SK-N-SH treated with all-trans-retinoic acid at 6 μM for 48 hours (cell line): ENCODE measurements around the gene LZTR1.

ENCODE experiments used
- ATAC-seq: fragments of 200-7000 bp; cut with Tn5 transposase; 3 replicates; pipeline ENCODE4 v1.9.1; 2020; ENCODE audit warnings: mild to moderate bottlenecking, moderate library complexity
- ARNTL ChIP-seq: fragments of 450-650 bp; formaldehyde crosslinking; IDR thresholded peaks from 2 replicates; pipeline ENCODE4 v1.5.0; 2020; ENCODE audit warnings: low read depth, mild to moderate bottlenecking, moderate library complexity, borderline replicate concordance
- BACH2 ChIP-seq: fragments of 250-450 bp; sonication (Bioruptor Pico); IDR thresholded peaks from 2 replicates; pipeline ENCODE4 v1.9.0; 2021; ENCODE audit warnings: mild to moderate bottlenecking, borderline replicate concordance
- CSDC2 ChIP-seq: fragments of 250-450 bp; sonication (Bioruptor Pico); IDR thresholded peaks from 2 replicates; pipeline ENCODE4 v1.5.0; 2020; ENCODE audit warnings: mild to moderate bottlenecking, moderate library complexity
- ESRRG ChIP-seq: fragments of 250-450 bp; sonication (Bioruptor Pico); IDR thresholded peaks from 2 replicates; pipeline ENCODE4 v1.6.1; 2021; ENCODE audit warnings: mild to moderate bottlenecking
- GLIS3 ChIP-seq: fragments of 250-450 bp; sonication (Bioruptor Pico); IDR thresholded peaks from 2 replicates; pipeline ENCODE4 v1.5.0; 2020; ENCODE audit warnings: mild to moderate bottlenecking, moderate library complexity
- ISL1 ChIP-seq: fragments of 250-450 bp; sonication (Bioruptor Pico); IDR thresholded peaks from 2 replicates; pipeline ENCODE4 v2.1.2; 2022; ENCODE audit warnings: mild to moderate bottlenecking, moderate library complexity
- PPARA ChIP-seq: fragments of 250-450 bp; sonication (Bioruptor Pico); IDR thresholded peaks from 2 replicates; pipeline ENCODE4 v1.5.0; 2020; ENCODE audit warnings: mild to moderate bottlenecking, borderline replicate concordance
- RARB ChIP-seq: fragments of 250-450 bp; sonication (Bioruptor Pico); IDR thresholded peaks from 2 replicates; pipeline ENCODE4 v1.8.0; 2021; ENCODE audit warnings: mild to moderate bottlenecking, moderate library complexity
- SNAI2 ChIP-seq: fragments of 250-450 bp; sonication (Bioruptor Pico); IDR thresholded peaks from 2 replicates; pipeline ENCODE4 v1.5.0; 2020; ENCODE audit warnings: mild to moderate bottlenecking, moderate library complexity
- TCF4 ChIP-seq: fragments of 250-450 bp; sonication (Bioruptor Pico); IDR thresholded peaks from 2 replicates; pipeline ENCODE4 v1.8.0; 2021; ENCODE audit warnings: mild to moderate bottlenecking, moderate library complexity, borderline replicate concordance
- TOX ChIP-seq: fragments of 250-450 bp; sonication (Bioruptor Pico); IDR thresholded peaks from 2 replicates; pipeline ENCODE4 v1.8.0; 2021; ENCODE audit warnings: mild to moderate bottlenecking, moderate library complexity, borderline replicate concordance
- ZC3H10 ChIP-seq: fragments of 250-450 bp; sonication (Bioruptor Pico); IDR thresholded peaks from 2 replicates; pipeline ENCODE4 v1.5.1; 2021; ENCODE audit warnings: mild to moderate bottlenecking, moderate library complexity
- ZFP3 ChIP-seq: fragments of 250-450 bp; sonication (Bioruptor Pico); IDR thresholded peaks from 2 replicates; pipeline ENCODE4 v1.5.0; 2020; ENCODE audit warnings: mild to moderate bottlenecking, moderate library complexity
- ZFP30 ChIP-seq: fragments of 450-650 bp; formaldehyde crosslinking; IDR thresholded peaks from 2 replicates; pipeline ENCODE4 v1.5.0; 2022; ENCODE audit warnings: mild to moderate bottlenecking, moderate library complexity
- ZNF565 ChIP-seq: fragments of 450-650 bp; formaldehyde crosslinking; conservative IDR thresholded peaks from 2 replicates; pipeline ENCODE4 v1.5.0; 2020; ENCODE audit warnings: low read depth, mild to moderate bottlenecking, moderate library complexity
- ZNF70 ChIP-seq: fragments of 450-650 bp; formaldehyde crosslinking; IDR thresholded peaks from 2 replicates; pipeline ENCODE4 v1.5.0; 2020; ENCODE audit warnings: mild to moderate bottlenecking, moderate library complexity
- TF ChIP-seq, protein P1 (sequence below): fragments of 250-450 bp; sonication (Bioruptor Pico); IDR thresholded peaks from 2 replicates; pipeline ENCODE4 v1.8.0; 2021; ENCODE audit warnings: low read depth, mild to moderate bottlenecking, moderate library complexity, borderline replicate concordance
- TF ChIP-seq, protein P2 (sequence below): fragments of 250-450 bp; sonication (Bioruptor Pico); IDR thresholded peaks from 2 replicates; pipeline ENCODE4 v1.5.0; 2020; ENCODE audit warnings: mild to moderate bottlenecking, moderate library complexity
- TF ChIP-seq, protein P3 (sequence below): fragments of 250-450 bp; sonication (Bioruptor Pico); IDR thresholded peaks from 2 replicates; pipeline ENCODE4 v1.5.1; 2021; ENCODE audit warnings: mild to moderate bottlenecking, moderate library complexity
- TF ChIP-seq, protein P4 (sequence below): fragments of 250-450 bp; sonication (Bioruptor Pico); IDR thresholded peaks from 2 replicates; pipeline ENCODE4 v1.8.0; 2020; ENCODE audit warnings: mild to moderate bottlenecking, moderate library complexity, borderline replicate concordance

The LZTR1 gene

DNA sequence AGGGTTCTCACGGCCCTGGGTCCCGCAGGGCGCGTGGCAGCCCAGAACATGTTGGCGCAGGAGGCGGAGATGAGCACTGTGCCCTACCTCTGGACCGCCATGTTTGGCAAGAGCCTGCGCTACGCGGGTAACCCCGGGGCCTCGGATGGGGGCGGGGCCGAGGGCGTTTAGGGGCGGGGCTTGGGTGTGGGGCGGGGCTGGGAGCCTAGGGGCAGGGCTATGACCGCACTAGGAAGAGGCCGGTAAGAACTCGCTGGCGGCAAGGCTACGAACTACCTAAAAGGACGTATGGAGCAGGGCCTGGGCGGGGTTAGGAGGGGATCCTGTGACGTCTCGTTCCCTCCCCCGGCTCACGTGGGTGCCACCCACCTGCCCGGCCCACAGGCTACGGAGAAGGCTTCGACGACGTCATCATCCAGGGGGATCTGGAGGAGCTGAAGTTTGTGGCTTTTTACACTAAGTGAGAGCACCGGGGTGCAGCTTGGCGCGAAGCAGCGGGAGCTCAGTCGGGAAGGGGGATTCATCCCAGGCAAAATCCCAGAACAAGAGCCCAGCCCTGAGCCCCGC, 2.8 kb upstream of the LZTR1 start (continued):
- TF ChIP-seq, protein P1, sequence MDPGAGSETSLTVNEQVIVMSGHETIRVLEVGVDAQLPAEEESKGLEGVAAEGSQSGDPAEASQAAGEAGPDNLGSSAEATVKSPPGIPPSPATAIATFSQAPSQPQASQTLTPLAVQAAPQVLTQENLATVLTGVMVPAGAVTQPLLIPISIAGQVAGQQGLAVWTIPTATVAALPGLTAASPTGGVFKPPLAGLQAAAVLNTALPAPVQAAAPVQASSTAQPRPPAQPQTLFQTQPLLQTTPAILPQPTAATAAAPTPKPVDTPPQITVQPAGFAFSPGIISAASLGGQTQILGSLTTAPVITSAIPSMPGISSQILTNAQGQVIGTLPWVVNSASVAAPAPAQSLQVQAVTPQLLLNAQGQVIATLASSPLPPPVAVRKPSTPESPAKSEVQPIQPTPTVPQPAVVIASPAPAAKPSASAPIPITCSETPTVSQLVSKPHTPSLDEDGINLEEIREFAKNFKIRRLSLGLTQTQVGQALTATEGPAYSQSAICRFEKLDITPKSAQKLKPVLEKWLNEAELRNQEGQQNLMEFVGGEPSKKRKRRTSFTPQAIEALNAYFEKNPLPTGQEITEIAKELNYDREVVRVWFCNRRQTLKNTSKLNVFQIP (CRISPR knock-in tag): no peak

DNA sequence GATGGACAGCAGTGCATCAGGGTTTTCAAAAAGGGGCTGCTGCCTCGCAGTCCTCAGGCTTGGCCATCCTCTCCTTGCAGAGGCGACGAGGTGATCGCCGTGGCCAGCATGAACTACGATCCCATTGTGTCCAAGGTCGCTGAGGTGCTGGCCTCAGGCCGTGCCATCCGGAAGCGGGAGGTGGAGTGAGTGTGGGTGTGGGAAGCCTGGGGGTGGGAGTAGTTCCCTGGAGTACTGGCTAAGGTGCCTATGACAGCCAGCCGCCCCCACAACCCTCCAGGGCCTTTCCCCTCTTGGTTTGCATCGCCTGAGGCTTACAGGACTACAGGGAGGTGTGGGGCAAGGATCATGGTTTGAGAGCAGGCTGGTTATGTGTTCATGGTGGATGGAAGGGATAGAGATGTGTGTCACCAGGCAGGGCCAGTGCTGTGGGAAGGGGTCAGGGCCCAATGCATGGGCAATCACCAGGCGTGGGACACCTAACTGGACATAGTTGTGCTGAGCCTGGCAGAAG, 2.1 kb upstream of the LZTR1 start:
- ATAC-seq: no peak
- no peak for TF ChIP-seq ZNF70 (CRISPR knock-in tag)
- TF ChIP-seq BACH2: no peak
- no peak for TF ChIP-seq ZNF565 (CRISPR knock-in tag)
- TF ChIP-seq, protein P2, sequence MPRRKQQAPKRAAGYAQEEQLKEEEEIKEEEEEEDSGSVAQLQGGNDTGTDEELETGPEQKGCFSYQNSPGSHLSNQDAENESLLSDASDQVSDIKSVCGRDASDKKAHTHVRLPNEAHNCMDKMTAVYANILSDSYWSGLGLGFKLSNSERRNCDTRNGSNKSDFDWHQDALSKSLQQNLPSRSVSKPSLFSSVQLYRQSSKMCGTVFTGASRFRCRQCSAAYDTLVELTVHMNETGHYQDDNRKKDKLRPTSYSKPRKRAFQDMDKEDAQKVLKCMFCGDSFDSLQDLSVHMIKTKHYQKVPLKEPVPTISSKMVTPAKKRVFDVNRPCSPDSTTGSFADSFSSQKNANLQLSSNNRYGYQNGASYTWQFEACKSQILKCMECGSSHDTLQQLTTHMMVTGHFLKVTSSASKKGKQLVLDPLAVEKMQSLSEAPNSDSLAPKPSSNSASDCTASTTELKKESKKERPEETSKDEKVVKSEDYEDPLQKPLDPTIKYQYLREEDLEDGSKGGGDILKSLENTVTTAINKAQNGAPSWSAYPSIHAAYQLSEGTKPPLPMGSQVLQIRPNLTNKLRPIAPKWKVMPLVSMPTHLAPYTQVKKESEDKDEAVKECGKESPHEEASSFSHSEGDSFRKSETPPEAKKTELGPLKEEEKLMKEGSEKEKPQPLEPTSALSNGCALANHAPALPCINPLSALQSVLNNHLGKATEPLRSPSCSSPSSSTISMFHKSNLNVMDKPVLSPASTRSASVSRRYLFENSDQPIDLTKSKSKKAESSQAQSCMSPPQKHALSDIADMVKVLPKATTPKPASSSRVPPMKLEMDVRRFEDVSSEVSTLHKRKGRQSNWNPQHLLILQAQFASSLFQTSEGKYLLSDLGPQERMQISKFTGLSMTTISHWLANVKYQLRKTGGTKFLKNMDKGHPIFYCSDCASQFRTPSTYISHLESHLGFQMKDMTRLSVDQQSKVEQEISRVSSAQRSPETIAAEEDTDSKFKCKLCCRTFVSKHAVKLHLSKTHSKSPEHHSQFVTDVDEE (CRISPR knock-in tag): no peak
- no peak for TF ChIP-seq TOX
- TF ChIP-seq ZFP3: no peak
- no peak for TF ChIP-seq PPARA (CRISPR knock-in tag)
- no peak for TF ChIP-seq ZFP30
- no peak for TF ChIP-seq ARNTL (CRISPR knock-in tag)
- TF ChIP-seq RARB: no peak
- no peak for TF ChIP-seq SNAI2 (CRISPR knock-in tag)

DNA sequence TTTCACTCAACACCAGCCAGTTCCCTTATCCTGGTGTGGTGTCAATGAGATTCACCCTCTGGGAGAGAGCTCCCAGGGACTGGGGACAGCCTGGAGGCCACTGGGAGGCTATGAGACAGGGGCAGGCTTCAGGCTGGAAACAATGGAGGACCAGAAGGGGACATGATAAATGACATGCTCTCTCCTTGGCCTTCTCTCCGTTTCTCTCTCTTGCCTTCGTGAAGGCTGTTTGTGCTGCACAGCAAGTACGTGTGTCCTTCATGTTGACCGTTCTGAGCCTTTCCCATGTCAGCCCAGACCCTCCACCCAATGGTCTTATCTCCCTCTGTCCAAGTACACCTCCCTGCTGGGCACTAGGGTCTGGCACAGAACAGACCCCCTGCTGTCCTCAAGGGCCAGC, 1.6 kb upstream of the LZTR1 start:
- TF ChIP-seq, protein P1 (CRISPR knock-in tag): no peak
- TF ChIP-seq ZC3H10 (CRISPR knock-in tag): no peak
- no peak for TF ChIP-seq PPARA (CRISPR knock-in tag)
- TF ChIP-seq ISL1 (CRISPR knock-in tag): no peak
- TF ChIP-seq CSDC2 (CRISPR knock-in tag): no peak
- no peak for TF ChIP-seq BACH2
- no peak for TF ChIP-seq ZFP30
- TF ChIP-seq TCF4: no peak
- no peak for ATAC-seq

DNA sequence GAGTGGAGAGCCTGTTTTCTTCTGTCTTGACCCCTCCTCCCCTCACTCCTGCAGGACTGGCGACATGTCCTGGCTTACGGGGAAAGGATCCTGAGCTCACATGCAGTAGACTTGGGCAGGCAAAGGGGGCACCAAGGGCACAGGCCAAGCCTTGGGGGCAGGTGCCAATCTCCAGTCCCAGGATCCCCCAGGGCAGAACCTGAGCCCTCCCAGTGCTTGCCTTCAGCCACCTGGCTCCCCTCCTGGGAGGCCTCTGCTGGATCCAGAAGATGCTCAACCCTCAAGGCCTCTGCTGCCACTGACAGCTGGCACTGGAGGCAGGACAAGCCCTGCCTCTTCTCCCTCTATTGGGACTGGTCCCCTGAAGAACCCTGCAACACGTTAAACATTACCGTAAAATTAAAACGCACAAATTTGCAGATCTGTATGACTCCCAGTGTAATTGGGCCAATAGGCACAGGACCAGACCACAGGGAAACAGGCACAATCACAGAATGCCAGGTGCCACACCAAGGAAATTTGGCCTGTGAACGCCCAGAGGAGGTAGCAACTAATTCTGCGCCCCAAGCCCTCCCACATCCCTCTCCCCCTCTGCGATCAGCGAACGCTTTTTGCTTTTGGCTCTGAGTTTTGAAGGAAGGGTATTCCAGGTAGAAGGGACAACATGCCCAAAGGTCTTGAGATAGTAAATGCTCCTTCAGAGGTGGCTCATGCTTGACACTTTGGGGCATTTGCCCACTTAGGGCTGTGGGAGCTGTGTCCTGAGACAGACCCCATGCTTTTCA, 967 bp upstream of the LZTR1 start:
- ATAC-seq: no peak
- no peak for TF ChIP-seq ISL1 (CRISPR knock-in tag)
- TF ChIP-seq ESRRG (CRISPR knock-in tag): no peak
- no peak for TF ChIP-seq ZFP30
- TF ChIP-seq SNAI2 (CRISPR knock-in tag): no peak
- TF ChIP-seq ZNF565 (CRISPR knock-in tag): no peak
- TF ChIP-seq, protein P3, sequence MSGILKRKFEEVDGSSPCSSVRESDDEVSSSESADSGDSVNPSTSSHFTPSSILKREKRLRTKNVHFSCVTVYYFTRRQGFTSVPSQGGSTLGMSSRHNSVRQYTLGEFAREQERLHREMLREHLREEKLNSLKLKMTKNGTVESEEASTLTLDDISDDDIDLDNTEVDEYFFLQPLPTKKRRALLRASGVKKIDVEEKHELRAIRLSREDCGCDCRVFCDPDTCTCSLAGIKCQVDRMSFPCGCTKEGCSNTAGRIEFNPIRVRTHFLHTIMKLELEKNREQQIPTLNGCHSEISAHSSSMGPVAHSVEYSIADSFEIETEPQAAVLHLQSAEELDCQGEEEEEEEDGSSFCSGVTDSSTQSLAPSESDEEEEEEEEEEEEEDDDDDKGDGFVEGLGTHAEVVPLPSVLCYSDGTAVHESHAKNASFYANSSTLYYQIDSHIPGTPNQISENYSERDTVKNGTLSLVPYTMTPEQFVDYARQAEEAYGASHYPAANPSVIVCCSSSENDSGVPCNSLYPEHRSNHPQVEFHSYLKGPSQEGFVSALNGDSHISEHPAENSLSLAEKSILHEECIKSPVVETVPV (CRISPR knock-in tag): no peak
- TF ChIP-seq ZC3H10 (CRISPR knock-in tag): no peak
- TF ChIP-seq ZNF70 (CRISPR knock-in tag): no peak
- TF ChIP-seq, protein P2 (CRISPR knock-in tag): no peak
- TF ChIP-seq, protein P4, sequence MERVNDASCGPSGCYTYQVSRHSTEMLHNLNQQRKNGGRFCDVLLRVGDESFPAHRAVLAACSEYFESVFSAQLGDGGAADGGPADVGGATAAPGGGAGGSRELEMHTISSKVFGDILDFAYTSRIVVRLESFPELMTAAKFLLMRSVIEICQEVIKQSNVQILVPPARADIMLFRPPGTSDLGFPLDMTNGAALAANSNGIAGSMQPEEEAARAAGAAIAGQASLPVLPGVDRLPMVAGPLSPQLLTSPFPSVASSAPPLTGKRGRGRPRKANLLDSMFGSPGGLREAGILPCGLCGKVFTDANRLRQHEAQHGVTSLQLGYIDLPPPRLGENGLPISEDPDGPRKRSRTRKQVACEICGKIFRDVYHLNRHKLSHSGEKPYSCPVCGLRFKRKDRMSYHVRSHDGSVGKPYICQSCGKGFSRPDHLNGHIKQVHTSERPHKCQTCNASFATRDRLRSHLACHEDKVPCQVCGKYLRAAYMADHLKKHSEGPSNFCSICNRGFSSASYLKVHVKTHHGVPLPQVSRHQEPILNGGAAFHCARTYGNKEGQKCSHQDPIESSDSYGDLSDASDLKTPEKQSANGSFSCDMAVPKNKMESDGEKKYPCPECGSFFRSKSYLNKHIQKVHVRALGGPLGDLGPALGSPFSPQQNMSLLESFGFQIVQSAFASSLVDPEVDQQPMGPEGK (CRISPR knock-in tag): no peak
- TF ChIP-seq ZFP3: no peak
- no peak for TF ChIP-seq BACH2
- no peak for TF ChIP-seq GLIS3
- TF ChIP-seq, protein P1 (CRISPR knock-in tag): no peak
